HG03159 (cell line): ENCODE results near the gene RIN3.
"Not testable (repeated sequence)": the region's sequence is repeated elsewhere in the genome, so short reads cannot be mapped to it uniquely, and the experiment has no call there.

Experiments
- ATAC-seq: cut with Tn5 transposase; IDR thresholded peaks from one replicate; pipeline ENCODE4 v1.9.1; 2021; ENCODE audit warnings: mild to moderate bottlenecking, moderate library complexity; ENCODE audit not compliant: unreplicated experiment

RIN3 gene

DNA sequence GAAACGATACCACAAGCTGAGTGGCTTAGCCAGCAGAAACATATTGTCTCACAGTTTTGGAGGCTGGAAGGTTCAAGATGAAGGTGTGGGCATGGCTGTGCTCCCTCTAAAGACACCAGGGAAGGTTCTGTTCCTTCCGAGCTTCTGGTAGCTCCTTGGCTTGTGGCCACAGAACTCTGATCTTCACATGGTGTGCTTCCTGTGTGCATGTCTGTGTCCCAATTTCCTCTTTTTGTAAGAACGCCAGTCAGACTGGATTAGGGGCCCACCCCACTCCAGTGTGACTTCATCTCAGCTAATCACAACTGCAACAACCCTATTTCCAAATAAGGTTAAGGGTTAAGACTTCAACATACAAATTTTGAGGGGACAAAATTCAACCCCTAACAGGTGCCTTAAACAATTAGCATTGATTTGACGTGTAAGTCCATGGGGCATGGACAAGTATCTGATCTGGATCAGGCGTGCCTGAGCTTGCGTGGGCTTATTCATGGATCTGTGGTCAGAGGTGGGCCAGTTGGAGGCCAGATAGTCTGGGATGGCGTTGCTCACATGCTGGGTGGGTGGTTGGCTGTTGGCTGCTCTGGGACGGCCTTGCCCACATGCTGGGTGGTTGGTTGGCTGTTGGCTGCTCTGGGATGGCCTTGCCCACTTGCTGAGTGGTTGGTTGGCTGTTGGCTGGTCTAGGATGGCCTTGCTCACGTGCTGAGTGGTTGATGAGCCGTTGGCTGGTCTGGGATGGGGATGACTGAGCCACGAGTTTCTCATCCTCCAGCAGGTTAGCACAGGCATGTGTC, 146.4 kb downstream of the RIN3 start:
- no peak for ATAC-seq

DNA sequence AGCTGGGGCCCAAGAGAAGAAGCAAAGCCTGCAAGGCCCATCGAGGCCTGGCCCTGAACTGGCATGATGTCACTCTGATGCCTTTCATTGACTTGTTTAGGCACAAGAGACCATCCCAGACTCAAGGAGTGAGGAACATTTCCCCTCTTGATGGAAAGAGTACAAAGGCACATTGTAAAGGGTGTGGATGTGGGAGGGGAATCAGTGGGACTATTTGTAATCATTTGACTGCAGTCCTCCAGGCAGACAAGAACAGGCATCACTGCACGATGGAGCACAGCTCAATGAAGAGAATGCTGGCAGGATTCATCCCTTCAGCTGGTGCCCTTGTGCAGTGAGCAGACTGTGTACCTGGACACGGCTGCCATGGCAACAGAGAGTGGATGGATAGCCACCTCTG, 147.0 kb downstream of the RIN3 start:
- ATAC-seq: no peak

DNA sequence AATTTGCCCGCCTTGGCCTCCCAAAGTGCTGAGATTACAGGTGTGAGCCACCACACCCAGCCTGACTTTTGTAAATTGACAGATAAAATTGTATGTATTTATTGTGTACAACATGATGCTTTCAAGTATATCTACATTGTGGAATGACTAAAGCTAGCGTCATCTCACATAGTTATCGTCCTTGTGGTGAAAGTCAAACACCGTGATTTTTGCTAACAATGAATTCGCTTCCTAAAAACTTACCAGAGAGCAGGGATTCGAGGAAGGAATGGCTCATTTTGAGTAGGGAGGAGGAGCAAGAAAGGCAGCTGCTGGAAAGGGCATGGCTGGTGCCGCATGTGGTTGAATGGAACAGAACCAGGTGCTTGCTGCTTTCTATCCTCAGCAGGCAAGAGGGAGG, 149.5 kb downstream of the RIN3 start:
- no peak for ATAC-seq

DNA sequence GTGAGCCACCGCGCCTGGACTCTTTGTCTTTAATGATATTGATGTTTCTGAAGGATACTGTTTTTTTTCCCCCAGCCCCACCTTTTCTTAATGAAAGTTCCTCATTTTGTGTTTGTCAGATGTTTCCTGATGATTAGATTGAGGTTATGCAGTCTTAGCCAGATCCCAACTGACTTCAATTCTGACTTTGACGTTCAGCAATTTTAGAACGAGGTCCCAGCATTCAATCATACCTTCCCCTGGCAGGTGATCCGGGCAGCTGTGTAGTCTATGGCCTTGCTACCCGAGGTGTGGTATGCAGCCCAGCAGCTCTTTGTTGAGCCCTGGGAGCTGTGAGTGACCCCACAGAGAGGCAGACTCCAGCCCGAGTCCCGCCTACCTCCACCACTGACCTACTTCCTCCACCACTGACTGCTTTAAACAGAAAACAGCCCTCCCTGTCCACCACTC, 152.1 kb downstream of the RIN3 start:
- ATAC-seq: no peak

DNA sequence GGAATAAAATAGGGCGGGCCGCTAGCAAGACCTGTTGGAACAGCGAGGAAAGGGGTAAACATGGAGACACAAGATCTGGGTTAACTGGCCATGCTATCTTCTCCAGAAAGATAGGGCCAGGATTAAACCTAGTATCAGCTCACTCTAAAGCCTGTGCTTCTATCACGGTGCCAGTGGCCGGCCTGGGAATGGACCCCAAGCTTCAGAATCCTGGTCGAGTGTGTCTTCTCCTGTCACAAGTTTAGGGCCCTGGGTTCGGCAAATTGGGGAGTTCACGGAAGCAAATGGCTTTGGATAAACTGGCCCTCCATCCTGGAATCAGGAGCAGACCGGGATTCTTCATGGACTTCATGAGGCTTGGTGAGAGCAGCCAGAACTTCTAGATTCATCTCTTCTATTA, 152.7 kb downstream of the RIN3 start:
- ATAC-seq: no peak

DNA sequence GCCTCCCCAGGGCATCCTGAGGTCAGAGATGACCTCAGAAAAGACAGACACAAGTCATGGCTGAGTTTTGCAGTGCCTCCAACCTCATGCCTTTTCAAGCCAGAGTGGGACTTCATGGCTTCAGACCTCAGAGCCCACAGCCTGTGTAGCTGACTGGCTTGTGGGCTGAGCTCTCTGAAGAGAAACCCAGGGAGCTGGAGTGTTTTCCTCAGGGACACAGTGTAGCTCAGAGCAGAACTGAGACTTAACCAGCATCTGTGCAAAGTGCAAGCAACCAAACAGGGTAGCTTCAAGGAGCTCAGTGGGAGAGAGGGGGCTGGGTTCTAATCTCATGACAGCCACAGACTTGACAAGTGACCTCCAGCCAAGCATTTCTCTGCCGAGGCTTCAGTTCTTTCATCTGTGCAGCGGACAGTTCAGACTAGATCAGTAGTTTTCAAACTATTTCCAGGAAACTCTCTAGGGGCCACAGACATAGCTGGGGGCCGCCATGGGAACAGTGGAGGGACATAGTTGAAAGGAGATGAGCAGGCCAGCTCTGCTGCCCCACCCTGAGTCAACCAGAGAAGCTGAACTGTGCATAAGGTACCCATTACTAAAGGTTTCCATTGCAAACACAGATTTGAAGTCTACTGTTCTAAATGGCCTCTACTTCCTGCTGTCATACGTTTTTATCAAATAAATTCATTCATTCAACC, 154.8 kb downstream of the RIN3 start:
- ATAC-seq: no peak

DNA sequence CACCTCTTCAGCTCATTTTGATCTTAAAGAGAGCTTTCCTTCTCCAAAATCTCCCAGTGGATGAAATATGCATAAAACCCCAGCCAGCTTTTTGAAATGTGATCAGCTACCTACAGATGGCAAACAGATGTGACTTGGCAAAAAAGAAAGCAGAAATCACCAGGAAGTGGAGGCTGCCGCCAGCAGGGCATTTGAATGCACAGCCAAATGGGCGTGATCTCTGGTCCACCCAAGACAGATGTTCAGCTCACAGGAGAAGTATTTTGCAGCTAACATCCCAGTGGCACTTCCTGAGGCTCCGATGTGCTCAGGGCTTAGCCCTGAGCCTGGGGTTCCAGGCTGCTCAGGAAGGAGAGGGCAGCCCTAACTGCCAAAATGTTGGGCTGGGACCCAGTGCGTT, 156.6 kb downstream of the RIN3 start:
- peak; percentile 46 for ATAC-seq

DNA sequence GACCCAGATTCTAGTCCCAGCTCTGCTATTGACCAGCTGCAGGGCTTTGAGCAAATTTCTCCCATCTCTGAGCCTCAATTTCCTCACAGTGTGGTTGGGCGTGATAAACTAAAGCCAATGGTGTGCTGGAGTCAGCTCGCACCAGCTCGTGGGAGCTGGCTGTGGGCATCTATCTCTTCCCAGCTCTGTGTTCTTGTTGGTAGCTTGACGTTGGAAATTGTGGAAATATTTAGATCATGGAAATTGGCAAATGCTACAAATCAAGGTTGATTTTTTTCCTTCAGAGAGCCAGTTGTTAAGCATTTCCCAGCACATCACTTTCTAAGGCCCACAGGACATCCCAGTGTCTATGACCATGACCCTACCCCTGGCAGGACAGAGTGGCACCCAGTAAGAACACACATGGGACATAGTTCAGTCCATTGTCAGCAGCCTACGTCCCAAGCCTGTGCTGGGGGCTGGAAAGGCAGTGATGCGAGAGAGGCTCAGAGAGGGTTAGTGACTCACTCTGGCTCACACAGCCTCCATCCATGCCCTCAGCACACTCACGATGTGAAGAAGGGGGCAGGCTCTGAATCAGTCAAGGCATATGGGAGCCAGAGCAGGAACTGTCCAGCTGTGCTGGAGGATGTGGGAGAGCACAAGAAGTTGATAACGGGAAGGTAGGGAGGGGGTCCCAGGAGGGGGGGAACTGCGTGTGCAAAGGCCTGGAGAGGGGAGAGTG, 157.2 kb downstream of the RIN3 start:
- ATAC-seq: no peak

DNA sequence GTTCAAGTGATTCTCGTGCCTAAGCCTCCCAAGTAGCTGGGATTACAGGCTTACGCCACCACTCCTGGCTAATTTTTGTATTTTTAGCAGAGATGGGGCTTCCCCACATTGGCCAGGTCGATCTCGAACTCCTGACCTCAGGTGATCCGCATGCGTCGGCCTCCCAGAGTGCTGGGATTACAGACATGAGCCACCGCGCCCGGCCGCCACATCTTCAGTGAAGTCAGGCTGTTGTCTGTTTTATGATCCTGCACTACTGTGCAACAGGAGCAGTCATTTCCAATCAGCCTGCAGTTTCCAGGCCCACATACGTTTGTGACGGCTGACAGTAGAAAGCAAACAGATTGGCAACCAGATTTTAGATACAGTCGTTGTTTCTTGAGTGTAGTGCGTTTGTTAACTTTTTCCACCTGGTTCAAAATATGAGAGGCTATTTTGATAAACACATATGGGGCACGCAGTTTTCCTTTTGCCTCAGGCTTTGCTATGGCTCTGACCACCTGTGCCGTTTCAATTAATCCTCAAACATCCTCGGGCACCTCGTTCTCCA, 160.1 kb downstream of the RIN3 start:
- no peak for ATAC-seq

DNA sequence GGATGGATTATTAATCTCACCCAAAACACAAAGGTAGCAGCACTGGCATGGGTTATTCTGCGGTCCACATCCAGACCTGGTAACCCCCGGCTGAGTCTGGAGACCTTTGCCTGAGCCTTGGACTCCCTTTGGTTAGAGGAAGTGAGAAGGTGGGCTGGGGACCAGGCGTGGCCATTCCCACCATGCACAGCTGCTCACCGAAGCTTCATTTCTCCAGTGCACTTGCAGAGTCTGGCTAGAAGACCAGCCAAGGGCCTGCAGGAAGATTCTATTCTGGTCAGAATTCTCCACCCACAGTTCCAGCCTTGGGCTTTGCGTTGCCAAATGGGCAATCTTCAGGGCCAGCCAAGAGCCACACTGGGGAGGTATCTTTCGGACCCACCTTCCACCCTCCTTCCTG, 161.8 kb downstream of the RIN3 start:
- ATAC-seq: no peak

DNA sequence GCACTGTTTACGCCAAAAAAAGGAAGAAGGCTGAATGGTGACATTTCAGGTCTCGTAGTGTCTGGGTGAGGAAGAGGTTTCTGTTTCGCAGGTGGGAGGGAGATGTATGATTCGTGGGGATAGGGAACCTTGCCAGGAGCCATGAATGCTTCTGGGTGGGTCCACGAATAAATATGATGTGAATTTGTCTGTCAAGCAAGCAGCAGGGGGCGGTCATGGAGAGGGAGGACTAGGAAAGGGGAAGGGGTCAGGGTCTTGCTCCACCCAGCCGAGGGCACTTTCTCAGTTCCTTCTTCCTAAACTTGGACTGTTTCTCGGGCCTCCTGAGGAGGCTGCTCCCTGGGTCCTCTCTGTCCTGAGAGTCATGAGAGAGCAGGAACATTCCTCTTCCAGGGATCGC, 162.4 kb downstream of the RIN3 start:
- ATAC-seq: no peak

DNA sequence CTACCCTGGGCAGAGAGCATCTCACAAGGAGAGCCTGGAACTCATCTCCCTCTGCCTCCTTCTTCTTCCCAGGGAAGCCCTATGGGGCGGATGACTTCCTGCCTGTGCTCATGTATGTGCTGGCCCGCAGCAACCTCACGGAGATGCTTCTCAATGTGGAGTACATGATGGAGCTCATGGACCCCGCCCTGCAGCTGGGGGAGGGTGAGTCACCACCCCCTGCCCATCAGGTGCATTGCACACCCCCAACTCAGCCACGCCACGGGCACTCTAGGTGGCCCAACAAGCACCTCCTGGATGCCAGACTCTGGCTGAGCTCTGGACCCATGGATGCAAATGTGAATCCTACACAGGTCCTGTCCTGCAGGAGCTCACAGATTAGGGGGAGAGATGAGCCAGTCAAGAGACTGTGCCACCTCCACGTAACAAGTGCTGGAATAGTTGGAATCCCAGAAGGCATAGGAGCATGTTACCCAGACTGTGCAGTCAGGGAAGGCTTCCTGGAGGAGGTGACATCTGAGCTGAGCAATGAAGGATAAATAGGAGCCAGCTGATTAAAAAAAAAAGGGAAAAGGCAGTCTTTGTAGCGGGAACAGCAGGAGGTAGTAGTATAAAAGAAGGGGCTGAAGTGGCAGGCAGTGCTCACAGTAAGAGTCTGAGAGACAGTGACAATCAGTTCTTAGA, 163.0 kb downstream of the RIN3 start:
- ATAC-seq: no peak

DNA sequence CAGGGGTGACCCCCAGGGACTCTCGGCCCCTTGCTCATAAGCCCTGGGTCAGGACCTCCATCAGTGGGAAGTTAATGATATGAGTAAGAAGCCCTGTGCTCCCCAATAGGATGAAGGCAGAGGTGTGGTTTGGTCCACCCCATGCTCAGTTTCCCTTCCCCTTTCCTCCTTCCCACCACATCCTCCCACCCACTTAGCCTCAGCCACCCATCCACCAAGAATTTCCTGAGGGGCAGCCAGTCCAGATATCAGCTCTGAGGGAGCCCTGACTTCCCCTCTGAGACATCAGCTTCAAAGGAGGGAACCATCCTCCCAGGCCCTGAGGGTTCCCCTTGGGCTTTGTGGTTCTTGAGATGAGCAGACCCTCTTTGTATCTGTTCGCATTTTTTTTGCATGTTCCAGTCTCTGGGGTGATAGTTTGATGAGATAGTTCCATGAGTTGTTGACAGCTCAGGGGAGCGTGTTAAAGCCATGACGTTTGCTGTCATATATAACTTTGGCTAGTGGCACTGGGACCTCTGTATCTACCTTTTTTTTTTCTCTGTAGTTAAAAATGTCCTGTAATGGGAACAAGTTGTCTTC, 163.6 kb downstream of the RIN3 start:
- ATAC-seq: peak; percentile 74

DNA sequence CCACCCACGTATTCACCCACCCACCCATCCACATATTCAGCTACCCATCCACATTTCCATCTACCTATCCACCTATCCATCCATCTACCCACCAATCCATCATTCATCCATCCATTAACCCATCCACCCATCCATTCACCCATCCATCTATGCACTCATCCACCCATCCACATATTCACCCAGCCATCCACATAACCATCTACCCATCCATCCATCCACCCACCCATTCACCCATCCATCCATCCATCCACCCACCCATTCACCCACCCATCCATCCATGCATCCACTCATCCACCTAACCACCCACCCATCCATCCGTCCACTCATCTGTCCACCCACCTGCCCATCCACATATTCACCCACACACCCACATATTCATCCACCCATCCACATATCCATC, 164.4 kb downstream of the RIN3 start:
- no peak for ATAC-seq

DNA sequence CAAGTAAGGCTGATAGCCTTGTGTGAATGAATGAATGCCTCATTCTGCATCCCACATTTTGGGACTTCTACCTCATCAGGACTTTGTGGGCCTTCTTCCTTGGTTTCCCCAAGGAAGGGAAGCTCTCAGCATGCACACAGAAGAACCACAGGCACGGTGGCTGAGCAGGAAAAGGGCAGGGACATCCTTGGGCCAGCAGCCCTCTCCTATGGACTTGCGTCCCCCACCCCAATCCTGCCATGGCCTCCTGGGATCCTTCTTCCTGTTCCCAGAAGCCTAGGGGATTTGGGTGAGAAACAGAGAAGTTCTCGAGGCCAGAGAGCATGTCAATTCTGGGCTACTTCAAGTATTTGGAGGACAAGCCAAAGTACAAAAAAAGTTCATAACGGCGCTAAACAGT, 165.2 kb downstream of the RIN3 start:
- ATAC-seq: no peak

DNA sequence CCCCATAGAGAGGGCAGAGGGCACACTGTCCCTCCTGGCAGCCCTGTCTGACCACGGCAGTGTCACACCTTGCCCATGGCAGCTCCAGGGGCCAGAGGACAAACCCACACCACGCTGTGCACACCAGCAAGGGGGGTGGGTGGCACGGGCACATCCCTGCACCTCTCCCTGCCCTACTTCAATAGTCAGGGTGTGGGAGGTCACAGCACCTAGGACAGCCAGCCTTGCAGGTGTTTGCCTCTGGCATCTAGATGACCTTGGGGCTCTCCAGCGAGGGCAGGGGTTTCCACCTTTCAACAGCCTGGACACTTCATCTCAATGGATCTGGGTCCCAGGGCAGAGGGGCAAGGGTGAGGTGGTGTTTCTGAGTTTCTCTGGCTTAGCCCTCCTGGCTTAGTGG, 165.7 kb downstream of the RIN3 start:
- no peak for ATAC-seq

DNA sequence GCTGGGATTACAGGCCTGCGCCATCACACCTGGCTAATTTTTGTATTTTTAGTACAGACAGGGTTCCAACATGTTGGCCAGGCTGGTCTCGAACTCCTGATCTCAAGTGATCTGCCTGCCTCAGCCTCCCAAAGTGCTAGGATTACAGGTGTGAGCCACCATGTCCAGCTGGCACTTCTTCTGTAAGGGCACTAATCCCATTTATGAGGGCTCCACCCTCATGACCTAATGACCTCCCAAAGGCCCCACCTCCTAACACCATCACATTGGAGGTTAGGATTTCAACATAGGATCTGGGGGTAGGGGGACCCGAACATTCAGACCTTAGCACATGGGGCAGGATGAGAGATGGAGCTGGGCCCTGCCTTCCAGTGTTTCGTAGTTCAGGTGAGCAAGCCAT, 166.7 kb downstream of the RIN3 start:
- not testable (repeated sequence) for ATAC-seq

DNA sequence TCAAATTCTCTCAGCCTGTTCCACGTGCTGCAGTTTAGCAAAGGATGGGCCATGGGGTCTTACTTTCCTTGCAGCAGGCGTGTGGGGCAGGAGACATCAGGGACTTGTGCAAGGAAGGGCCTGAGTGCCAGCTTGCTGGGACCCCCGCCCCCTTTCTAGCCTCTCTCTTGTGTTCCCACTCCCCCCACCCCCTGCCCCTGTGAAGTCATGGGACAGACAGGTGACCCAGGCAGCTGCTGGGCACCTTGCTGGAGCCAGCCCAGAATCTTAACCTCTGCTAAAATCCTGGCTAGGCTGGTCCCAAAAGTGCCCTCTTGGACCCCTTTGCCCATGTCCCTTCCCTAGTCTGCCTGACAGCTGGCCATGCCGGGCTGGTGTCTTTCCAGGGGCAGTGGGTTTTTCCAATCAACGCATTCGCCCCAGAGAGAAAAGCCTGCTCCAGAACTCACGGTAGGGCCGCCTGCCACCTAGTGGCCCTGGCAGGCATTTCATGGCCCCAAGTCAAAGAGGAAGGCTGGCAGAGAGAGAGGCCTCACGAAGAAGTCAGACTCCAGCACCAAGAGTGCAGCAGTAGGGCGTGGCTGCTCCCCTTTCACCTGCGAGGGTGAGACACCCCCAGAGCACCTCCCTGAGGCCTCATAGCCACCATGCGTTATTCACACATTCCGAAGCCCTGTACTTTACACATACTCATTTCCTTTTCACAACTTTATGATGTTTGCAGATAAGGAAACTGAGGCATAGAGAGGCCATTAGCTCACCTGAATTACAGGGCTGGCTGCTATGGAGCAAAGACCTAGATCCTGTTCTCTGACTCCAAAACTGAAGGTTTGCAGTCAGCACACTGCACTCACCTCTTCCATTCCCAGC, 167.4 kb downstream of the RIN3 start:
- no peak for ATAC-seq

DNA sequence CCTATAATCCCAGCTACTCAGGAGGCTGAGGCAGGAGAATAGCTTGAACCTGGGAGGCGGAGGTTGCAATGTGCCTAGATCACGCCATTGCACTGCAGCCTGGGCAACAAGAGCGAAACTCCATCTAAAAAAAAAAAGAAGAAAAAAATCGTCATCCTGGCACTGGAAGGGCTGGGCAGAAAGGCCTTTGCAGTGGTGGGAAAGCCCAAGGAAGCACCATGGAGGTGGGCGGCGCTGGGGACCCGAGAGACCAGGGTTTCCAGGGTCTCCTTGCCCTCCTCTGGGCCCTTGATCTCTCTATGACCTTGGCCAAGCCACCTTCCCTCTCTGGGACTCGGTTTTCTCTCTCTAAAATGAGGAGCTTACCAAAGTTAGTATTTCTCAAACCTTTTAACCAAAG, 169.5 kb downstream of the RIN3 start:
- ATAC-seq: no peak
